GM12891 (cell line): ENCODE measurements around the gene SLC45A1.

Source experiments
- DNase-seq: peaks from one replicate; pipeline ENCODE4 v3.0.0; 2011; ENCODE audit warnings: low spot score; ENCODE audit not compliant: insufficient read length
- FAIRE-seq: peaks from 2 replicates; lab custom pipeline; 2011; peaks lifted over from hg19 to GRCh38; lab: Jason Lieb, UNC
- PAX5 ChIP-seq: IDR thresholded peaks from 2 replicates; pipeline ENCODE4 v1.6.1; 2011; ENCODE audit warnings: low read length, moderate library complexity, mild to moderate bottlenecking; ENCODE audit not compliant: insufficient read depth, severe bottlenecking
- POLR2A ChIP-seq: IDR thresholded peaks from 2 replicates; pipeline ENCODE4 v1.6.1; 2011; ENCODE audit warnings: low read depth, low read length, control low read depth
- POLR2AphosphoS5 ChIP-seq: IDR thresholded peaks from 2 replicates; pipeline ENCODE4 v1.6.1; 2011; ENCODE audit warnings: low read depth, low read length, control low read depth
- POU2F2 ChIP-seq: IDR thresholded peaks from 2 replicates; pipeline ENCODE4 v1.6.1; 2011; ENCODE audit warnings: low read depth, mild to moderate bottlenecking, control low read depth, low read length, moderate library complexity
- SPI1 ChIP-seq: IDR thresholded peaks from 2 replicates; pipeline ENCODE4 v1.6.1; 2011; ENCODE audit warnings: low read depth, low read length, control low read depth
- TAF1 ChIP-seq: IDR thresholded peaks from 2 replicates; pipeline ENCODE4 v1.6.1; 2011; ENCODE audit warnings: low read depth, low read length, control low read depth

Gene SLC45A1

GRCh38 chr1:8323706-8324105 lies 5.8 kb downstream of the SLC45A1 start:
- no peak for TF ChIP-seq POU2F2
- TF ChIP-seq POLR2A = no peak
- no peak for TF ChIP-seq SPI1
- TF ChIP-seq PAX5 = no peak
- no peak for TF ChIP-seq POLR2AphosphoS5
- no peak for TF ChIP-seq TAF1
- no peak for FAIRE-seq

GRCh38 chr1:8324176-8324810 lies 6.4 kb downstream of the SLC45A1 start:
- FAIRE-seq (no peak), DNase-seq (no peak)
- no peak for TF ChIP-seq SPI1
- TF ChIP-seq POU2F2 = no peak
- no peak for TF ChIP-seq POLR2AphosphoS5
- no peak for TF ChIP-seq POLR2A

More at GRCh38 chr1:8323706-8324105, 5.8 kb downstream of the SLC45A1 start:
- DNase-seq = no peak

- no peak for TF ChIP-seq SPI1
- no peak for DNase-seq
- no peak for FAIRE-seq
Observed at GRCh38 chr1:8325771-8326170, 7.9 kb downstream of the SLC45A1 start.

GRCh38 chr1:8326265-8326664 lies 8.4 kb downstream of the SLC45A1 start:
- TF ChIP-seq SPI1 = no peak
- no peak for TF ChIP-seq POU2F2
- TF ChIP-seq TAF1 = no peak
- no peak for TF ChIP-seq PAX5
- TF ChIP-seq POLR2AphosphoS5 = no peak
- TF ChIP-seq POLR2A = no peak
- no peak for DNase-seq
- FAIRE-seq = no peak

- DNase-seq = no peak
- no peak for FAIRE-seq
- no peak for TF ChIP-seq PAX5
- no peak for TF ChIP-seq TAF1
- TF ChIP-seq POLR2AphosphoS5 = no peak
- TF ChIP-seq POU2F2 = no peak
- no peak for TF ChIP-seq SPI1
- no peak for TF ChIP-seq POLR2A
Observed at GRCh38 chr1:8328271-8328670, 10.4 kb downstream of the SLC45A1 start.

- TF ChIP-seq POLR2AphosphoS5 (no peak), POU2F2 (no peak), POLR2A (no peak), PAX5 (no peak), TAF1 (no peak), SPI1 (no peak)
- DNase-seq (no peak), FAIRE-seq (no peak)
Observed at GRCh38 chr1:8329439-8329838, 11.5 kb downstream of the SLC45A1 start.

- no peak for TF ChIP-seq TAF1
- no peak for TF ChIP-seq POLR2AphosphoS5
- no peak for TF ChIP-seq POU2F2
- TF ChIP-seq POLR2A = no peak
- TF ChIP-seq PAX5 = no peak
- no peak for TF ChIP-seq SPI1
- no peak for FAIRE-seq
- no peak for DNase-seq
Observed at GRCh38 chr1:8329858-8330257, 11.9 kb downstream of the SLC45A1 start.

- DNase-seq (no peak), FAIRE-seq (no peak)
- TF ChIP-seq TAF1 (no peak), POLR2A (no peak)
Observed at GRCh38 chr1:8330271-8331125, 12.6 kb downstream of the SLC45A1 start.

GRCh38 chr1:8332806-8333205 lies 14.9 kb downstream of the SLC45A1 start:
- TF ChIP-seq POU2F2 (no peak), SPI1 (no peak), TAF1 (no peak), PAX5 (no peak), POLR2AphosphoS5 (no peak), POLR2A (no peak)
- DNase-seq (no peak), FAIRE-seq (no peak)

GRCh38 chr1:8333246-8333987 lies 15.5 kb downstream of the SLC45A1 start:
- FAIRE-seq = no peak
- DNase-seq = no peak
- TF ChIP-seq SPI1 (no peak), TAF1 (no peak), POLR2A (no peak), POU2F2 (no peak), POLR2AphosphoS5 (no peak), PAX5 (no peak)
